ENCODE measurements around the gene SOX14. TPM values are rescaled to one million over a fixed set of nuclear protein-coding genes. Genes with fewer than 3 reads are reported as not detected.

Gene SOX14
- total RNA-seq, 1 donor from 2014 or later, result 0.37 TPM

DNA sequence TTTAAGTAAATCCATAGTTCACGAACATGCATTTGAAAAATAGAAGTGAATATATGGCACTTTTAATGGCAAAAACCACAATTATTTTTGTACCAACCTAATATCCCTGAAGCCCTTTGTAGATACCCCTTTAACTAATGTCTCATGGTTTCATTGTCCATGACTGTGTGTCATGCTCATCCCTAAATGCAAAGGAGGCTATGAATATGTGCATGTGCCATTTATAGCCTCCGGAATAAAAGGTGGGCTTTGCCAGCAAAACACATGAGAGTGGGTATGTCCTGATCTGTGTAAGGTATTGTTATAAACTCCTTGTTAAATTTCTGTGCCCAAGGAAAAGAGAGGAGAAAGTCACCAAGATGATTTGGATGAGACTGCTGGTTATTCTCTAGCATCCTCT, 20.5 kb upstream of the SOX14 start:
- peaks cover 61% of the 10 kb centered on the region for H3K27me3 Mint-ChIP-seq (ENCODE audit: low read depth)

DNA sequence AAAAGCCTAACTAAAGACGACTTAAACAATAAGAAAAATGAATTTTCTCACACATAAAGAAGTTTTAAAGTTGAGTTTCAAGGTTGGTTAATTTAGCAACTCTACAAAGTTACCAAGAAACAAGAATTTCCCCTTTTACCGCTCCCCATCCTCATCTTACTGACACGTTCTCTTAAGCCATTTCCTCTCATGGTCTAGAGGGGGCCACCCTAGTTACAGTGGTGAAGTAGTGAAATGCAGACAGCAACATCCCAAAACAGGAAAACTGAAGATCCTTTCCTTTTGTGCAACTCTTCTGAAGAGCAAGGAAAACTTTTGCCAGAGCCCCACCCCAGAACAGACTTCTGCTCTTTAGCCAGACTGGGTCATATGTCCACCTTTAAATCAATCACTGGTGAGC, 17.3 kb upstream of the SOX14 start:
- Mint-ChIP-seq H3K27me3 (ENCODE audit: low read depth) (peaks cover 84% of the 10 kb centered on the region), H3K4me3 (no peak overlapping the region), H3K36me3 (ENCODE audit: low read depth) (no peaks in the 10 kb centered on the region), H3K9me3 (no peaks in the 10 kb centered on the region), H3K4me1 (no peaks in the 10 kb centered on the region), H3K27ac (ENCODE audit: unreplicated experiment) (no peak overlapping the region)
- TF ChIP-seq, protein P1, sequence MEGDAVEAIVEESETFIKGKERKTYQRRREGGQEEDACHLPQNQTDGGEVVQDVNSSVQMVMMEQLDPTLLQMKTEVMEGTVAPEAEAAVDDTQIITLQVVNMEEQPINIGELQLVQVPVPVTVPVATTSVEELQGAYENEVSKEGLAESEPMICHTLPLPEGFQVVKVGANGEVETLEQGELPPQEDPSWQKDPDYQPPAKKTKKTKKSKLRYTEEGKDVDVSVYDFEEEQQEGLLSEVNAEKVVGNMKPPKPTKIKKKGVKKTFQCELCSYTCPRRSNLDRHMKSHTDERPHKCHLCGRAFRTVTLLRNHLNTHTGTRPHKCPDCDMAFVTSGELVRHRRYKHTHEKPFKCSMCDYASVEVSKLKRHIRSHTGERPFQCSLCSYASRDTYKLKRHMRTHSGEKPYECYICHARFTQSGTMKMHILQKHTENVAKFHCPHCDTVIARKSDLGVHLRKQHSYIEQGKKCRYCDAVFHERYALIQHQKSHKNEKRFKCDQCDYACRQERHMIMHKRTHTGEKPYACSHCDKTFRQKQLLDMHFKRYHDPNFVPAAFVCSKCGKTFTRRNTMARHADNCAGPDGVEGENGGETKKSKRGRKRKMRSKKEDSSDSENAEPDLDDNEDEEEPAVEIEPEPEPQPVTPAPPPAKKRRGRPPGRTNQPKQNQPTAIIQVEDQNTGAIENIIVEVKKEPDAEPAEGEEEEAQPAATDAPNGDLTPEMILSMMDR (conservative IDR thresholded peaks at IDR 0.05), result no peak
- no peak for DNase-seq (ENCODE audit: low read depth, low spot score)

More for the DNA sequence above, 20.5 kb upstream of the SOX14 start:
- no peak for DNase-seq (ENCODE audit: low read depth, low spot score)
- Mint-ChIP-seq H3K27ac (ENCODE audit: unreplicated experiment) (no peak overlapping the region), H3K9me3 (peaks cover 3% of the 10 kb centered on the region), H3K36me3 (ENCODE audit: low read depth) (no peaks in the 10 kb centered on the region), H3K4me1 (no peaks in the 10 kb centered on the region), H3K4me3 (no peak overlapping the region)
- TF ChIP-seq, protein P1 (conservative IDR thresholded peaks at IDR 0.05), result no peak

DNA sequence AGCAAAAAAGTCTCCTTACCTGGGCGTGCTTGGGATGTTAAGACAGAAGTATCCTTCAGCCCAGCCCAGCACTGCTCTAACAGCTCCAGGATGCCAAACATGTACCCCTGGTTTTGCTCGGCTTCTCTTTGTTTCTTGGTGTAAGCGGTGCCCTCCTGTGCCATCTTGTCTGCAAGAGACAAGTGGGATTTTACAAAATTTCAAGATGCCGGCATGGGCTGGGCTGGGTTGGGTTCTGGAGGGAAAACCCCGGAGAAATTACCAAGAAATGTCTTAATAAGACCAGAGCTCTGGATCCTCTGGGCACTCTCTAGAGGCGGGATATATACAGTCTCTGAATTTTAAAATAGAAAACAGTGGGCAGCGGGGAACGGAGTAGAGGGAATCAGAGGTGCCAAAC, 4.6 kb upstream of the SOX14 start:
- Mint-ChIP-seq H3K9me3 (peaks cover 6% of the 10 kb centered on the region), H3K4me1 (peaks cover 9% of the 10 kb centered on the region), H3K27me3 (ENCODE audit: low read depth) (peaks cover 95% of the 10 kb centered on the region), H3K27ac (ENCODE audit: unreplicated experiment) (no peak overlapping the region), H3K4me3 (no peak overlapping the region), H3K36me3 (ENCODE audit: low read depth) (no peaks in the 10 kb centered on the region)
- TF ChIP-seq, protein P1 (conservative IDR thresholded peaks at IDR 0.05), result no peak
- no peak for DNase-seq (ENCODE audit: low read depth, low spot score)

DNA sequence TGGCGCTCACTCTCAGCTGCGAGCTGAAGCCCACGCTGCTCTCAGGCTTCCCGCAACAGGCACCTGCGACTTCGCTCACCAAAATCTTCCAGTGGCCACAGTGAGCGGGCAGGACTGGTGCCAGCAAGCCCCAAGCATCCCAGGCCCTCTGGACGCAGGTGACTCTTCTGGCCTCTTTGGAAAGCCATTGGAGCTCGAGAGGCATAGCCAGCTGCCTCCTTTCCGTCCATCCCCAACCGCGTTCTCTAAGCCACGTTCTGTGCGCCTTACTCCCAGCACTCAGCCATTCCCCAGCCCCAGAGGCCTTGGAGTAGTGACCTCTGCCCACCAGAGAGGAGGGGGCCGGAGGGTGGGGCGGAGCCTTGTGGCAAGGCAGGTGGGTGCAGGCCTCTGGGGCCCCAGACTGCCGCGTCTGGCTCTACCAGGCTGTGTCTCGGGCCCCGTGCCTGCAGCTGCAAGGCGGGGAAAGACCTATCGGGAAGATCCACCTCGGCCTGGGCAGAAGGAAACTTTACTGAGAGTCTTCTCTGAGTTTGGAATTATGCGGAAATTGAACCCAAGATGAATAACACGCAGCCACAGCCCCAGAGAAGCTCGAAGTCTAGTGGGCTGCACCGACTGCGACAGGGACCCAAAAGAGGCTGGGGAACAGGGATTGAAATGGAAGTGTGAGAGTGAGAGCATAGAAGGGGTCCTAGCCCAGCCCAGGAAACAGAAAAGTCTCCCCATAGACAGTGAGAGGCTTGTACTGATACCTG, 3.6 kb upstream of the SOX14 start:
- Mint-ChIP-seq H3K4me1 (peaks cover 10% of the 10 kb centered on the region), H3K9me3 (no peaks in the 10 kb centered on the region), H3K36me3 (ENCODE audit: low read depth) (no peaks in the 10 kb centered on the region), H3K4me3 (no peak overlapping the region), H3K27me3 (ENCODE audit: low read depth) (peaks cover 95% of the 10 kb centered on the region), H3K27ac (ENCODE audit: unreplicated experiment) (no peak overlapping the region)
- TF ChIP-seq, protein P1 (conservative IDR thresholded peaks at IDR 0.05), result no peak
- no peak for DNase-seq (ENCODE audit: low read depth, low spot score)

DNA sequence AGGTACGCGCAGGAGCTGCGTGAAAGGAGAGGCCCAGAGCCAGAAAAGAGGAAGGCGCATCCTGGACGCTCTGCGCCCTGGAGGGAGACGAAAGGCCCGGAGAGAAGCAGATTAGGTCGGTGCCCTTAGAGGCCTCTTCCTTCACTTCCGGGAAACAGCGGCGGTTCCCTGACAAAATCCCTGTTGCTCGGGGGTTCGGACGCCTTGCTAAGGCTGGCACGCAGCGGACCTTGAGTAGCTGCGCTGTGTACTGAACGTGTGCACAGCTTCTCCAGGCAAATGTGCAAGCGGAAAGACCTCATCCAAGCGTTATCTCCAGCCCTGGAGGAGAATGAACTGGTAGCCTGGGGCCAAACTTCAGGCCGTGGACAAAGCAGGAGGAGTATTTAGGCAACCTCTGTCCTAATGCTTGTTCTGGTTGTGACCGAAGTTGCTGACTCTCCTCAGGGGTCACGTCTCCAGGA, 3.0 kb upstream of the SOX14 start:
- DNase-seq (ENCODE audit: low read depth, low spot score), result no peak
- H3K4me1 Mint-ChIP-seq, result peaks cover 17% of the 10 kb centered on the region
- H3K27me3 Mint-ChIP-seq (ENCODE audit: low read depth), result peaks cover 99% of the 10 kb centered on the region
- TF ChIP-seq, protein P1 (conservative IDR thresholded peaks at IDR 0.05), result no peak
- no peaks in the 10 kb centered on the region for H3K36me3 Mint-ChIP-seq (ENCODE audit: low read depth)
- no peak overlapping the region for H3K4me3 Mint-ChIP-seq
- H3K27ac Mint-ChIP-seq (ENCODE audit: unreplicated experiment), result no peak overlapping the region
- no peaks in the 10 kb centered on the region for H3K9me3 Mint-ChIP-seq

All from neural crest cell (in vitro differentiated cells).